A549 (cell line): ENCODE measurements around the gene LAMC2.

ENCODE experiments used
- CTCF ChIP-seq: fragments of >200 bp; sonication (Bioruptor Twin); formaldehyde crosslinking; IDR thresholded peaks from 3 replicates; pipeline ENCODE4 v1.5.1; 2016
- EP300 ChIP-seq, 2 experiments: fragments of >200 bp; sonication (Bioruptor Twin); formaldehyde crosslinking; IDR thresholded peaks; 2 replicates in 1 of 2; 3 replicates in 1 of 2; pipeline ENCODE4 v1.6.1; 2016 to 2017
- JUN ChIP-seq, 2 experiments: fragments of >200 bp; sonication (Bioruptor Twin); formaldehyde crosslinking; IDR thresholded peaks; 2 replicates in 1 of 2; 3 replicates in 1 of 2; pipeline ENCODE4 v1.6.1; 2016 to 2017
- RAD21 ChIP-seq, 2 experiments: fragments of >200 bp in 1 of 2; sonication (Bioruptor Twin) in 1 of 2; formaldehyde crosslinking in 1 of 2; IDR thresholded peaks in 1 of 2; conservative IDR thresholded peaks in 1 of 2; 2 replicates in 1 of 2; 3 replicates in 1 of 2; pipeline ENCODE4 v1.6.1; 2012 to 2018; ENCODE audit warnings: inconsistent platforms in 1 of 2
- ZSCAN20 ChIP-seq: fragments of 250-450 bp; sonication (Bioruptor Pico); IDR thresholded peaks from 2 replicates; pipeline ENCODE4 v1.8.0; 2022; ENCODE audit warnings: mild to moderate bottlenecking, moderate library complexity
- TF ChIP-seq, protein P1 (sequence below): IDR thresholded peaks from 2 replicates; pipeline ENCODE4 v1.6.1; 2012

- TF ChIP-seq RAD21 (conservative IDR thresholded peaks at IDR 0.05 in 1 of 2, IDR thresholded peaks at IDR 0.05 in 1 of 2) (no peak), ZSCAN20 (CRISPR knock-in tag) (no peak), CTCF (no peak), EP300 (IDR thresholded peaks at IDR 0.05) (no peak), JUN (IDR thresholded peaks at IDR 0.05) (no peak)
- TF ChIP-seq, protein P1, sequence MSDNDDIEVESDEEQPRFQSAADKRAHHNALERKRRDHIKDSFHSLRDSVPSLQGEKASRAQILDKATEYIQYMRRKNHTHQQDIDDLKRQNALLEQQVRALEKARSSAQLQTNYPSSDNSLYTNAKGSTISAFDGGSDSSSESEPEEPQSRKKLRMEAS = no peak
Measured at GRCh38 chr1:183251959-183252450, 65.9 kb downstream of the LAMC2 start.
